ENCODE results near the gene PREX1. TPM values are rescaled to one million over a fixed set of nuclear protein-coding genes. Genes with fewer than 3 reads are reported as not detected.

PREX1 gene
- total RNA-seq, 2 donors from 2014 or later, result 7.4 to 37.9 TPM

DNA sequence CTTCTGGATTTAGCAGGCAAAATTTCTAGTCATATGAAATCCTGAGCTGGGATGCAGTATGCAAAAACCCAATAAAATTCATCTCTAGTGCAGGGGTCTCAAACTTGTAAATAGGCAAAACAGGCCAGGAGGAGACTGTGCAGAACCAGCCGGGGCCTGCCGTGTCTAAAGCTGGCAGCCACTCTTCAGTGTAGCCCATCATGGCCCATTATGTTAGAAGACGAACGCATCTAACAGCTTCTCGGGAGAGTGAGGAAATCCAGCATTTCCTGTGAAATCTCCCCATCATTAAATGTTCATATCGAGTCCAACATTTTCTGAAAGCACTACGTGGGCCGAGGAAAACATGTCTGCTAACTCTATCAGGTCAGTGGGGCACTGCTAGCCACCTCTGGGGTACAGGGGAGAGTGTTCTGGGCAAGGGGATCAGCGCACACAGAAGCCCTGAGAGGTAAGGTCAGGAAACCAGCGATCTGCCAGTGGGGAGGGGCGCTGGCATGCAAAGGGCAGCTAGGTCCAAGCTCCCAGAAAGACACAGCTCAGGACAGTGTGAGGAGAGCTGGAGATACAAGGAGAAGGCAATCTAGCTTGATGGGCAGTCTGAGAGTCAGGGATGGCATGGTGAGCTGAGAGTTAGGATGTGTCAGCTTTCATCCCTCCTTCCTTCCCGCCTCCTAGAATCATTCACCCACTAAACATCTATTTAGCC, 144.2 kb downstream of the PREX1 start:
- Histone ChIP-seq H3K9me3 (no peaks in the 10 kb centered on the region), H3K27me3 (replicated peaks; ENCODE audit: insufficient read depth) (no peaks in the 10 kb centered on the region), H3K4me3 (no peak overlapping the region), H3K36me3 (no peaks in the 10 kb centered on the region), H3K4me1 (replicated peaks) (peaks cover 28% of the 10 kb centered on the region), H3K27ac (peak overlapping the region; percentile 33 to 50)
- intact Hi-C loops (cut with DNase I), result no loop called here
- TF ChIP-seq POLR2A (IDR thresholded peaks at IDR 0.05) (no peak), POLR2AphosphoS5 (IDR thresholded peaks at IDR 0.05) (no peak)
- TF ChIP-seq, protein P1, sequence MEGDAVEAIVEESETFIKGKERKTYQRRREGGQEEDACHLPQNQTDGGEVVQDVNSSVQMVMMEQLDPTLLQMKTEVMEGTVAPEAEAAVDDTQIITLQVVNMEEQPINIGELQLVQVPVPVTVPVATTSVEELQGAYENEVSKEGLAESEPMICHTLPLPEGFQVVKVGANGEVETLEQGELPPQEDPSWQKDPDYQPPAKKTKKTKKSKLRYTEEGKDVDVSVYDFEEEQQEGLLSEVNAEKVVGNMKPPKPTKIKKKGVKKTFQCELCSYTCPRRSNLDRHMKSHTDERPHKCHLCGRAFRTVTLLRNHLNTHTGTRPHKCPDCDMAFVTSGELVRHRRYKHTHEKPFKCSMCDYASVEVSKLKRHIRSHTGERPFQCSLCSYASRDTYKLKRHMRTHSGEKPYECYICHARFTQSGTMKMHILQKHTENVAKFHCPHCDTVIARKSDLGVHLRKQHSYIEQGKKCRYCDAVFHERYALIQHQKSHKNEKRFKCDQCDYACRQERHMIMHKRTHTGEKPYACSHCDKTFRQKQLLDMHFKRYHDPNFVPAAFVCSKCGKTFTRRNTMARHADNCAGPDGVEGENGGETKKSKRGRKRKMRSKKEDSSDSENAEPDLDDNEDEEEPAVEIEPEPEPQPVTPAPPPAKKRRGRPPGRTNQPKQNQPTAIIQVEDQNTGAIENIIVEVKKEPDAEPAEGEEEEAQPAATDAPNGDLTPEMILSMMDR (IDR thresholded peaks at IDR 0.05), result no peak
- no peak for DNase-seq (ENCODE audit: low spot score)
- WGBS, result 69% methylated on average over 12 of the region's 12 CpGs

DNA sequence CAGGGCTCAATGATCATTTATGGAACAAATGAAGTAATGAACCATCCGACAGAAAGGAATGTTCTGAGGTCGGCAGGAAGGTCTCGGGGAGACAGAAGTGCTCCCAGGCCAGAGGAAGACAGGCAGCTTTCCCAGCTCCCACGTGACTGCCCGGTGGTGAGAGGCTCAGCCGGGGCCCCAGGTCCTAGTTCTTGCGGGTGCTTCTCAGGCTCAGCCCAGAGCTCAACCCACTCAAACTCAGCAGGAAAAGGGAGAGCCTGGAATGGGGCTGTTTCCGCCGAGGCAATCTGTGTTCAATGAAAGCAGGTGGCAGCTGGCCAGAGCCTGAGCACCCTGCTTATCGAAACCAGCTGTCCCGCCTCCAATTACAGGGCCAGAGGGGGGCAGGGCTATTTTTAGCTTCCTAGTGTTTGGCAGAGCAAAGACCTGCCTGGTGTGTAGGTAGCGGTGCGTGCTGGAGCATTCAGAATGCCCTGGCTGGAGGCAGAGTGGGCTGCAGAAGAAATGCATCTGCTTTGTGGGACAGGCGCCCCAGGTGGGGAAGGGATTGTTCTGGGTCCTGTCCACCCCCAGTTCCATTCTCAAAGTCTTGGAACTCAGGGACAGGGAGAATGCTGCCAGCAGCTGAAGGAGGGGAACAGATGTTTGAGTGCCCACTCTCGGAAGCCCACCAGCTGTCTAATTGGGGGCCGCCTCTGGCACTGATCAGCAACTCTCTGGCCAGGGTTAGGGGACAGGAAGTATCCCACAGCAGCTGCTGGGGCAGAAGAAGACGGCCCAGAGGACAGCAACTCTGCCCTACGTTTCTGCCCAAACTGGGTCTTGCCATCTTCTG, 145.1 kb downstream of the PREX1 start:
- TF ChIP-seq POLR2AphosphoS5 (IDR thresholded peaks at IDR 0.05) (peak; percentile 73), POLR2A (IDR thresholded peaks at IDR 0.05) (no peak)
- peak overlapping the region; percentile 33 to 50 for H3K27ac ChIP-seq
- H3K36me3 ChIP-seq, result no peaks in the 10 kb centered on the region
- peaks cover 28% of the 10 kb centered on the region for H3K4me1 ChIP-seq (replicated peaks)
- no peaks in the 10 kb centered on the region for H3K9me3 ChIP-seq
- no peaks in the 10 kb centered on the region for H3K27me3 ChIP-seq (replicated peaks; ENCODE audit: insufficient read depth)
- WGBS, result 20% methylated on average over 17 of the region's 18 CpGs
- H3K4me3 ChIP-seq, result no peak overlapping the region
- peak; percentile 80 for DNase-seq (ENCODE audit: low spot score)
- intact Hi-C loops (cut with DNase I), result no loop called here

DNA sequence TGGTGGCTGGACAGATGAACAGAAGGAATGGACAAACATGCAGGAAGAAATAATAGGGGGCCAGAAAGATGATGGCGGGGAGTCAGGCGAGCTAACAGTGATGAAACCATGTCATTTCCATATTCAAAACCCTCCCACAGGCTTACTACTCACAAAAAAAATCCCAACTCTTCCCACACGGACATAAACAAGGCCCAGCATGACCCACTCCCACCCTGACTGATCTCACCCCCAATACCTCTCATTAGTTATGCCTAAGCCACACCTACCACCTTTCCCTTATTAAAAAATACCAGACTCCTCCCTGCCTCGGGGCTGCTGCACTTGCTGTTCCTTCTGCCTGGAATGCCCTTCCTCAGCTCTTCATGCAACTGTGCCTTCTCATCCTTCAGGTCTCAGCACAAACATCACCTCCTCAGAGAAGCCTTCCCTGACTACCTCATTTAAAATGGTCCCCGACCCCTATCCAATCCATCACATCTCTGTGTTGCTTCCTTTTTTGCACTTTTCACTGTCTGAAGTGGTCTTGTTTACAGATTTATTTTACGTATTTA, 145.8 kb downstream of the PREX1 start:
- no peak for TF ChIP-seq POLR2AphosphoS5 (IDR thresholded peaks at IDR 0.05)
- no peak for TF ChIP-seq POLR2A (IDR thresholded peaks at IDR 0.05)
- TF ChIP-seq, protein P1 (IDR thresholded peaks at IDR 0.05), result no peak
- H3K4me1 ChIP-seq (replicated peaks), result peaks cover 28% of the 10 kb centered on the region
- WGBS, result 66% methylated on average over 6 of the region's 6 CpGs
- H3K27ac ChIP-seq, result peak overlapping the region; percentile 33 to 50
- H3K9me3 ChIP-seq, result no peaks in the 10 kb centered on the region
- intact Hi-C loops (cut with DNase I), result no loop called here
- H3K27me3 ChIP-seq (replicated peaks; ENCODE audit: insufficient read depth), result no peaks in the 10 kb centered on the region
- H3K36me3 ChIP-seq, result no peaks in the 10 kb centered on the region
- no peak for DNase-seq (ENCODE audit: low spot score)
- H3K4me3 ChIP-seq, result no peak overlapping the region

DNA sequence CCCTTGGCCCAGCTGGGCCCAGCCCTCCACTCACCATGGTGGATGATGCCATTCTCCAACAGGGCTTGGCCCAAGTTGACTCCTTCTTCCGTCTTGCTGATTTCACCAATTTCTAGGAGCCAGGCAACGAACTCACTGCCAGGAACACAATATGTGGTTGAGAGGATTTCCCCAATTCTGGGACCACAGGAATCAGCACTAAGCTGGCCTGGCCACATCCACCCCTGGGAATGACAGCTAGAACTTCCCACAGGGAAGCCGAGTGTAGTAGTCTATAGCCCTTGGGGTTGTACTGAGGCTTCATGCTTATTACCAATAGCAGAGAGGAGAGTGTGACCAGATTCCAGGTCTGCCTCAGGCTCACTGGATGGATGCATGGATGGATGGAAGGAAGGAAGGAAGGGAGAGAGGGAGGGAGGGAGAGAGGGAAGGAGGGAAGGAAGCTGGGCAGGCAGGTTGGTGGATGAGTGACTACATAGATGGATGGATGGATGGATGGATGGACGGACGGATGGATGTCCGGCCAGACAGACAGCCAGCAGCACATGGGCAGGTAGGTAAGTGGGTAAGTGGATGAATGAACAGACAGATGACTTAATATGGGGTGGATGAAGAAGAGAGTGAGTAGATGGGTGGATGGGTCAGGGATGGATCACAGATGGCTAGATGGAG, 146.5 kb downstream of the PREX1 start:
- Histone ChIP-seq H3K27me3 (replicated peaks; ENCODE audit: insufficient read depth) (no peaks in the 10 kb centered on the region), H3K27ac (no peak overlapping the region), H3K4me3 (no peak overlapping the region), H3K36me3 (no peaks in the 10 kb centered on the region), H3K9me3 (no peaks in the 10 kb centered on the region), H3K4me1 (replicated peaks) (peaks cover 22% of the 10 kb centered on the region)
- TF ChIP-seq, protein P1 (IDR thresholded peaks at IDR 0.05), result no peak
- TF ChIP-seq POLR2AphosphoS5 (IDR thresholded peaks at IDR 0.05) (no peak), POLR2A (IDR thresholded peaks at IDR 0.05) (no peak)
- 85% methylated on average over 6 of the region's 6 CpGs for WGBS
- intact Hi-C loops (cut with DNase I), result no loop called here
- DNase-seq (ENCODE audit: low spot score), result no peak

DNA sequence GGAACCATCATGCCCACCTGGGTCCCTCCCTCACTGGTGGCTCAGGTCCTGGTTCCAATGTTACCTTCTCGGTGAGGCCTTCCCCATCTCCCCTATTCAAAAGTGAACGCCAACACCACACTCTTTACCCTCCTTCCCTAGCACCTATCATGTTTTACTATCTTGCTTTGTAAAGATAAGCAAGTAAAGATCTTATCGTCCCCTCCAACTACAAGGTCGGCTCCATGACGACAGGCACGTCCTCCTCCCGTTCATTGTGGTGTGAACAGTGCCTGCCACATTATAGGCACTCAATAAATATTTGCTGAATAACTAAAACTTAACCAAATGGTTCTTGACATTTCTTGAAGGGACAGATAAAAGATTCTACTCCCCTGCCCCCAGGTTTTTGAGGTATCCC, 147.1 kb downstream of the PREX1 start:
- intact Hi-C loops (cut with DNase I), result no loop called here
- Histone ChIP-seq H3K9me3 (no peaks in the 10 kb centered on the region), H3K4me1 (replicated peaks) (peaks cover 15% of the 10 kb centered on the region), H3K27ac (no peak overlapping the region), H3K36me3 (no peaks in the 10 kb centered on the region), H3K4me3 (no peak overlapping the region), H3K27me3 (replicated peaks; ENCODE audit: insufficient read depth) (no peaks in the 10 kb centered on the region)
- peak; percentile 36 for DNase-seq (ENCODE audit: low spot score)
- TF ChIP-seq POLR2A (IDR thresholded peaks at IDR 0.05) (no peak), POLR2AphosphoS5 (IDR thresholded peaks at IDR 0.05) (peak; percentile 74)
- 46% methylated on average over 7 of the region's 7 CpGs for WGBS

All from prostate gland (tissue), 2 donors.